ENCODE results near the gene TPST2. TPM values are rescaled to one million over a fixed set of nuclear protein-coding genes. Genes with fewer than 3 reads are reported as not detected.

TPST2 gene
- total RNA-seq, 4 donors from 2014 or later = 26.8 to 47.9 (median 38.5) TPM

GRCh38 chr22:26522592-26522991 is 67.3 kb downstream of the TPST2 start:
- no peak overlapping the region for H3K4me3 ChIP-seq
- peaks cover 0 to 9% (median 0%) of the 10 kb centered on the region in 3 donors for H3K36me3 ChIP-seq
- DNase-seq = no peak
- H3K4me1 ChIP-seq = no peaks in the 10 kb centered on the region
- no peaks in the 10 kb centered on the region for H3K9me3 ChIP-seq
- H3K27me3 ChIP-seq = no peaks in the 10 kb centered on the region
- no peak for TF ChIP-seq CTCF (IDR thresholded peaks at IDR 0.05)
- TF ChIP-seq POLR2A (IDR thresholded peaks at IDR 0.05) = no peak
- no peak overlapping the region for H3K27ac ChIP-seq

GRCh38 chr22:26522012-26522411 is 67.9 kb downstream of the TPST2 start:
- Histone ChIP-seq H3K27me3 (no peaks in the 10 kb centered on the region), H3K4me3 (no peak overlapping the region), H3K36me3 (peaks cover 0 to 4% (median 0%) of the 10 kb centered on the region in 3 donors), H3K27ac (no peak overlapping the region), H3K9me3 (no peaks in the 10 kb centered on the region), H3K4me1 (no peaks in the 10 kb centered on the region)
- no peak for DNase-seq
- TF ChIP-seq POLR2A (IDR thresholded peaks at IDR 0.05) (no peak), CTCF (IDR thresholded peaks at IDR 0.05) (no peak)

GRCh38 chr22:26517429-26517828 is 72.5 kb downstream of the TPST2 start:
- Histone ChIP-seq H3K36me3 (no peaks in the 10 kb centered on the region), H3K9me3 (no peaks in the 10 kb centered on the region), H3K4me3 (no peak overlapping the region), H3K27me3 (no peaks in the 10 kb centered on the region), H3K27ac (no peak overlapping the region), H3K4me1 (peaks cover 0 to 9% (median 0%) of the 10 kb centered on the region in 4 donors)
- TF ChIP-seq POLR2A (IDR thresholded peaks at IDR 0.05) = no peak
- no peak for TF ChIP-seq CTCF (IDR thresholded peaks at IDR 0.05)
- no peak for DNase-seq

GRCh38 chr22:26516503-26516902 is 73.4 kb downstream of the TPST2 start:
- Histone ChIP-seq H3K27me3 (no peaks in the 10 kb centered on the region), H3K36me3 (no peaks in the 10 kb centered on the region), H3K4me3 (no peak overlapping the region), H3K4me1 (peaks cover 0 to 11% (median 0%) of the 10 kb centered on the region in 4 donors), H3K9me3 (no peaks in the 10 kb centered on the region), H3K27ac (no peak overlapping the region)
- DNase-seq = no peak
- TF ChIP-seq CTCF (IDR thresholded peaks at IDR 0.05) (no peak), POLR2A (IDR thresholded peaks at IDR 0.05) (no peak)

- Histone ChIP-seq H3K4me3 (no peak overlapping the region), H3K4me1 (peaks cover 0 to 14% (median 0%) of the 10 kb centered on the region in 4 donors), H3K36me3 (no peaks in the 10 kb centered on the region), H3K9me3 (no peaks in the 10 kb centered on the region), H3K27ac (no peak overlapping the region), H3K27me3 (no peaks in the 10 kb centered on the region)
- DNase-seq = no peak
- TF ChIP-seq CTCF (IDR thresholded peaks at IDR 0.05) (no peak), POLR2A (IDR thresholded peaks at IDR 0.05) (no peak)
Measured at GRCh38 chr22:26515931-26516330, 74.0 kb downstream of the TPST2 start.

Data from Peyer's patch (tissue), 4 donors.